Kidney epithelial cell (primary cell): ENCODE measurements around the gene DLGAP1. TPM values are rescaled to one million over a fixed set of nuclear protein-coding genes. Genes with fewer than 3 reads are reported as not detected.

Experiments used
- DNase-seq: peaks from one replicate; pipeline ENCODE4 v3.0.0-alpha.2; 2010; ENCODE audit warnings: low read depth
- H3K27me3 ChIP-seq: 2 replicates; pipeline ENCODE4 v1.6.0; 2011; ENCODE audit warnings: low read length; ENCODE audit not compliant: control insufficient read depth, insufficient read depth
- H3K36me3 ChIP-seq: 2 replicates; pipeline ENCODE4 v1.5.1; 2011; ENCODE audit warnings: low read length; ENCODE audit not compliant: control insufficient read depth, insufficient read depth
- H3K4me3 ChIP-seq: 2 replicates; pipeline ENCODE4 v1.5.1; 2011; ENCODE audit warnings: low read depth, mild to moderate bottlenecking, control low read depth, low read length
- CTCF ChIP-seq: IDR thresholded peaks from 2 replicates; pipeline ENCODE4 v1.5.1; 2011; ENCODE audit warnings: mild to moderate bottlenecking, moderate library complexity, low read length, control low read depth, inconsistent platforms; ENCODE audit not compliant: insufficient read depth, poor library complexity, severe bottlenecking
- total RNA-seq: library from RNA; depleted of rRNA; stranded (reverse); fragments of >200 nt; gene quantifications from 2 replicates; pipeline ENCODE4 v1.2.3, GENCODE V29; 2015

DLGAP1 gene
- total RNA-seq, 1 donor from 2014 or later = 2.6 TPM

DNA sequence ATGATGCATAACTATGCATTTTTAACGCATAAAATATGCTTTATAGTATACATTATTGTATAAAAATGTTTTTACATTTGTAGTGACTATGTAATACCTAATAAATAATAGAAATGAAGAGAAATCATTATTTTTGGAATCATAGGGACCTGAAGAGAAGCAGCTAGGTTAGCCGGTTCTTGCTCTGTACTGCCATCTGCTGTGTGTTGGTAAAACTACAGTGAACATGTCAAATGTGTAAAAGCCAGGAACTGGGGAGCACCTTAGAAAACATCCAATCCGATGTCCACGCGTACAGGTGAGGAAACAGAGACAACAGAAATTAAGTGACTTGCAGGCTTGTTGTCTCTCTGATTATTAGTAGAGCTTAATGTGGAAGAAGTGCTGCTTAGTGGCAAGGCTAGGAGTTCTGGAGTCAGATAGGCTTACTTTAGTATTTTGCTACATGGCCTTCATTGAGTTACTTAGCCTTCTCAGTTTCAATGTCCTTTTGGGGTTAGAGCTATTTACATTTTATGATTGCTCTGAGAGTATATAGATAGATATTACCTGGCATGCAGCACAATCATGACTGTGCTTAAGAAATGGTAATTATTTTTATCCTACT lies 386.5 kb downstream of the DLGAP1 start:
- no peak overlapping the region for H3K4me3 ChIP-seq
- H3K36me3 ChIP-seq = no peaks in the 10 kb centered on the region
- no peaks in the 10 kb centered on the region for H3K27me3 ChIP-seq
- peak; percentile 68 for TF ChIP-seq CTCF
- DNase-seq = peak; percentile 9

- Histone ChIP-seq H3K36me3 (no peaks in the 10 kb centered on the region), H3K4me3 (no peak overlapping the region), H3K27me3 (no peaks in the 10 kb centered on the region)
- DNase-seq = no peak
- no peak for TF ChIP-seq CTCF
Observed at GRCh38 chr18:4063545-4063944, 391.6 kb downstream of the DLGAP1 start.

DNA sequence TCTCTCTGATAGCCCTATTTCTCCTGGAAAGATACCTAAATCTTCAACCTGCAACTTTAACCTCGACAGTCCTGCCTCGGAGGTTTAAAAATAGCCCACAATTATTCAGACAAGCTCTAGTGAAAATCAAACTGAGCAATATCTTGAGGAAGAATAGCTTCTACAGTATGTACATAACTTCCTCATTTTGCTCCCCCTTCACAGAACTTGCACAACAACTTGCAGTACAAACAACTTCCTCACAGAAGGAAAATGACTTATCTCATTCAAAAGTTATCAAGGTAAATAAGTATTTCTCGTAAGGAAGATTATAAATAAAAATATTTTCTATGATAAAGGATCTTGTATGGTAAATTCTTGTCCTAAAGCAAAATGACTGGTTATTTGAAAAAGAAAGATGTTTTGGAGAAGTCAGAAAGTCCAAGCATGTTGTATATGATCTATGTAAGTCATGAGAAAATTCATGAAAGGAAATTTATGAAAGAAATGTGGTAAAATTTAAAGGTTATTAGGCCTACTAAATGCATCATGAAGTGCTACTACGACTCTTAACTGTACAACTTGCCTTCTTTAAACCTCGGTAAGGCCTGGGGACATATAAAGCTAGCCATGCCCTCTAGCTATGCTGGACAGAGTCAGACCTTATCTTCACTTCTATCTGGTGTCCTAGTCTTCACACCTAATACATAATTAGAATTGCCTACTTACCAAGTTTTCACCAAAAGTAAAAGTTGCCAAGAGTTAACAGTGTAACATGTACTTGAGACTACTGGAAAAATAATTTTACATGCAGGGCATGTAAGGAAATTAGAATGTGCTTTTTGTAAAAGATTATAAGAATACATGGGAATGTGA lies 394.5 kb downstream of the DLGAP1 start:
- TF ChIP-seq CTCF = no peak
- no peak overlapping the region for H3K4me3 ChIP-seq
- DNase-seq = no peak
- no peaks in the 10 kb centered on the region for H3K27me3 ChIP-seq
- H3K36me3 ChIP-seq = no peaks in the 10 kb centered on the region

DNA sequence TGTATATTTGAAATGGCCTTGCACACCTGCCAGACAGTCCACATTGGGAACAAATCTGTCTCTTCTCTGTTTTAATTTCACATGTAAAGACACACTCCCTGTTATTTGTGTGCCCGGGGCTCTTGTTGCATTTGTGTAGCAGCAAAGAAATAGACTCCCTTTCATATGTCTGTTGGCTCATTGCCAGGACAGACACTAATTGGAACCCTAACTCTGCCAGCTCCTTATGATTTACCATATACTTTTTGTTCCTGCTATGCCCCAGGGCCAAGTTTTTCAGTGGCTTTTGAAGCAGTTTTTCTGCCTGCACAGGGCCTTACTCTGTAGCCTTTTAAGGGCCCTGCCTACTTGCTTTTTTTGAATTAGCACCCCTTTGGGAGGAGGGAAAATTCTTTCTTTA lies 396.9 kb downstream of the DLGAP1 start:
- H3K27me3 ChIP-seq = no peaks in the 10 kb centered on the region
- H3K4me3 ChIP-seq = no peak overlapping the region
- DNase-seq = no peak
- no peak for TF ChIP-seq CTCF
- H3K36me3 ChIP-seq = no peaks in the 10 kb centered on the region

DNA sequence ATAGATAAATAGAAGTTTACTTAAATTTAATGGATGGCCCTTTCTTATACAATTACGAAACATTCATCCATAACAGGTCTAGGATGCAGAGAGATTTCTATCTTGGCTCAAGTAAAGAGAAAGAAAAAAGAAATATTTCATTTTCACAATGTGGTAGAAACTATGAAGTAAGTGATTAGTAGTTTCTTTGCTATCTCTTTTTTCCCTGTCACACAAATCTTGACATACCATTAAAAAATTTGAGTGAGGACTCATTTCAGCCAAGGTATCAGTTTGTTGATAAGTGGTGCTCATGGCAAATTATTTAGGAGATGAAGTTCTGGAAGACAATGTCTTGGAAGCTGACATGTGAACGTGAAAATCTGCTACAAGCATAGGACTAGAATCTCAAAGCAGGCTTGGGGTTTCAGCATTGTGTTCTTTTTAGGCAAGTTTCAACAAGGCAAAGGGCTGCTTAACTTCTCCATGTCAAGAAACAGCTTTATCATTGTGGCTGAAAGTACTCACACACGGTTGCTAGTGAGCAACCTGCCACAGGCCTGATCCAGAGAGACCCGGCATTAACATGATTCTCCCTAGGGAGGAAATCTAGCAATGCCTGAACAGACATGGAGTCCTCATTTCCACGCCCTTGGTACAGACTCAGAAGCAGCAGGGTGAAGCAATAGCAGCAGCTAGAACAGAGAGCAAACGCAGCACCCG lies 414.6 kb downstream of the DLGAP1 start:
- Histone ChIP-seq H3K27me3 (no peaks in the 10 kb centered on the region), H3K36me3 (no peaks in the 10 kb centered on the region), H3K4me3 (no peak overlapping the region)
- no peak for TF ChIP-seq CTCF
- DNase-seq = no peak
